GM21717 (cell line): ENCODE results near the gene FLCN.

Source experiments
- ATAC-seq: cut with Tn5 transposase; IDR thresholded peaks from one replicate; pipeline ENCODE4 v1.9.1; 2021; ENCODE audit warnings: mild to moderate bottlenecking, moderate library complexity; ENCODE audit not compliant: unreplicated experiment

Gene FLCN

DNA sequence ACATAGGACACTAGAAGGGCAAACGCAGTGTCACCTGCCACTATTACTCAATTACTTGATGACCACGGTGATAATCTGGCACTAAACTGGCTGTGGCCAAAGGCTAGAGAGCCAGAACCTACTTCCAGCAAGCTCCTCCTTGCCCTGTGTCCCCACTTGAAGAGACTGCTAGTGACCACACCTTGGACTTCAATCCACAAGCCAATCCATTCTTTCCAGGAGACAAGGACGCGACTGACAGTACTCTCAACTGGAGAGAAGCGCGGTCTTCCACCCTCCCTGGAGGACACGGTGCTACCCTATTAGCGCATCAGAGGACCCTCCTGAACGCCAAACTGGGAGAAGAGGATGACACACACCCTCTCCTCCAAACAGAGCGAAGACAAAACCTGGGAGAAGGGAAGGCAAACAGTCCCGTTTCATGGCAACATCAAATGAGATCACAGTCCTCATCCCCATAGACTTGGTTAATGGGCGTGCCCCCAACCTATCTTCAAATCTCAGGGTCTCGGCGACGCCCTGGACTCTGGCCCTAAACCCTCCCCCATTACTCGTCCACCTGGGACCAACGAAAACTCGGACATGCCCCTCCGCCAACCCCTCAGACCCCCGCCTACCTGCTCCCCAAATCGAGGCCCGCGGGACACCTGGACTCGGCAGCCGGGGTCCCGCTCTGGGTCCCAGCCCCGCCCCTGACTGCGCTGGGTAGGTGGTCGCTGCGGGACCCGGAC is 508 bp downstream of the FLCN start:
- no peak for ATAC-seq

DNA sequence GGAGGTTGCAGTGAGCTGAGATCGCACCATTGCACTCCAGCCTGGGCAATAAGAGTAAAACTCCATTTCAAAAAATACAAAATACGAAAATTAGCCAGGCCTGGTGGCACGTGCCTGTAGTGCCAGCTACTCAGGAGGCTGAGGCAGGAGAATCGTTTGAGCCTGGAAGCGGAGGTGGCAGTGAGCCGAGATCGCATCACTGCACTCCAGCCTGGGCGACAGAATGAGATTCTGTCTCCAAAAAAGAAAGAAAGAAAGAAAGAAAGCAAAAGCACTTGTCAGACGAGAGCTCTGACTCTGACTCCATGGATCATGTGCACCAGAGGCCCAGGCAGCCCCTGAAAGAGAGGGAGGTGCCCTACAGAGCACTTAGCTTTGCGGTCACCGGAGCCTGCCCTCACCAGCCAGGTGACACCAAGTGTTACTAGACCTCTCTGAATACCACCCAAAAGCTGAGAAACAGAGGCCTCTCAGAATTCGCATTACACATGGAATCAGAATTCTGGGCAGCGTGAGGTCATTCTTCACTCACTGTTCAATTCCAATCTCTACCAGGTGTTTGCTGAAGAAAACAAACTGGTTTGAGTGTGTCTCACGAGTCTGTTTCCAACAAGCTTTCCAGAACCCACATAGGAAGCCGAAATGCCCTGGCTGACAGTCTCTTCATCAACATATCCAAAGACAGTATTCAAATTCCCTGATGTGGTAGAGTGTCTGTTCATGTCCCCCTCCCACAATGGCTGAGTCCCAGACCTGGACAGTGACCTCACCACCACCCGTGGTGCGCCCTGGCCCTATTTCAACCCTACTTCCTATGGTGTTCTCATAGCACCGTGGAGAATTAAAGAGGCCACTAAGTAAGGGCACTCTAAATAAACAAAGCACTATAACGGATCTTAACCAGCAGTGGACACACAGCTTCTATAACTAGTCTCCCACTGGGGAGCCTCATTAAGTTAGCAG is 1.5 kb downstream of the FLCN start:
- no peak for ATAC-seq

DNA sequence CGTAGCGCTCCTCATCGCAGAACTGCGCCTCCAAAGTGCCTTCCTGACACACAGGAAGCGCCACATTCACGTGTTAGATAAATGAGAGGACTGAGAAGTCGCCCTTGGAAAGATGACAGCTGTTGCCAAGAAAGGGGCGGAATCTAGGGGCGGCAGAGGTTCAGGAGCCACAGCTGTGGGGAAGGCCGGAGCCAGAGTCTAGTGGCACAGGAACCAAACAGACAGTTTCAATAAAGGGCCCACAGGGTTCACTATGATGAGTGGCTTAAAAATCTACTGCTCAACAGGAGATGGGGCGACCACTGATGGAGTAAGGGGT is 4.7 kb downstream of the FLCN start:
- ATAC-seq, result no peak

DNA sequence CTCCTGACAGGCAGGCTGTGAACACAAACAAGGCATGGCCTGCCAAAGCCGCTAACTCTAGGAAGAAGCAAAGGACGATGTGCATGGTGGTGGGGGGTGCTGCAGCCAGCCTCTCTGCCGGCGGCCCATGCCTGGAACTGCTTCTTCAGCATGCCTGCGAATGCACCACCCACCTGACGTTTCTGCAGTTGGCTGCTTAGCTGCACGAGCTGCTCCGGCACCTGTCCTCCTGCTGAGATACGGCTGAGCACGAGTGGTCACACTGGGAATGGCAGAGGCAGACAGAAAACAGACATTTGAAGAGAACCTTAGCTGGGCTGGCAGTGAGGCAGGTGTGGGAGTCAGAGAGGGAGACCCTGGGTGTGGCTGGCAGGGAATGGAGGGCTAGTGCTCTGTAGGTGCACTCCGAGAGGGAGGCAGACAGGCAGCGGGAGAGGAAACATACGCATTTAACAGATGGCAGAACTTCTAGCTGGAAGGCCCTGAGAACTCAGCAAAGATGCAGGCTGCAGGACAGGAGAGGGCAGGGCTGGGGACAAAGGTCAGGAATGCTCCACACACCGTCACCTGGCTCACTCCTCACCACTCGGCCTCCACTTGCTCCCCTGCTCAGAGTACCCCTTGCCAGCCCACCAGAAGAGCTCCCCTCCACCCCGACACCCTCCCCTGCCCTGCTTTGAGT is 5.2 kb downstream of the FLCN start:
- ATAC-seq, result no peak

DNA sequence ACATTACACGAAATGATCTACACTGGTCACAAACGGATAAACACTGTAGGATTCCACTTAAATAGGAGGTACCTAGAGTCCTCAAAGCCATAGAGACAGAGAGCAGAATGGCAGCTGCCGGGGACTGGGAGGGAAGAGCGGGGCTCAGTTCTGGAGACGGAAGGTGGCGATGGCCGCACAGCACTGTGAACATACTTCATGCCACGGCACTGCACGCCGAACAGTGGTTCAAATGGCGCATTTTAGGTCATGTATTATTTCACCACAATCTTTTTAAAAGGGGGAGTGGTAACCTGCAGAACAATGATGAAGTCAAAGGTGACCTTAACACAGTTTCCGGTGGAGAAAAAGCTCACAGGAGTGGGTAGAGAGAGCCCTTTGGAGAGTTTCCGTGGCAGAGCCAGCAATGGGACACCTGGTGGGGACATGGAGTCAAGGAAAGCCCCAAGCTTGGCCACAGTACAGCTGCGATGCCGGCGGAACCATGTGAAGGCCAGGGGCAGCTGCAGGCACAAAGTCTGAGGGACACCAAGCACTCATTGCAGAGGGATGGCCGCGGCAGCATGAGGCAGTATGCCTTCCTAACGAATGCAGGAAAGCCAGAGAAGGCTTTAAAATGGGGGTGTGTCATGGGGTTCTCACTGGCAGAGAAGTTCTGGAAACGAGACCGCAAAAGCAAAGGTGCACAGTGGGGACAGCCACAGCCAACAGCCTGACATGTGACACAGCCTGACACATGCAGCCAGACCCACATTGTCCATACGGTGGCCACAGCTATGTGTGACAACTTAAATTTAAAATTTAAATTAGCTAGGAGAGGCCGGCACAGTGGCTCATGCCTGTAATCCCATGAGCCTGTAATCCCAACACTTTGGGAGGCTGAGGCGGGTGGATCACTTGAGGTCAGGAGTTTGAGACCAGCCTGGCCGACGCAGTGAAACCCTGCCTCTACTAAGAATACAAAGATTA is 7.3 kb downstream of the FLCN start:
- no peak for ATAC-seq

DNA sequence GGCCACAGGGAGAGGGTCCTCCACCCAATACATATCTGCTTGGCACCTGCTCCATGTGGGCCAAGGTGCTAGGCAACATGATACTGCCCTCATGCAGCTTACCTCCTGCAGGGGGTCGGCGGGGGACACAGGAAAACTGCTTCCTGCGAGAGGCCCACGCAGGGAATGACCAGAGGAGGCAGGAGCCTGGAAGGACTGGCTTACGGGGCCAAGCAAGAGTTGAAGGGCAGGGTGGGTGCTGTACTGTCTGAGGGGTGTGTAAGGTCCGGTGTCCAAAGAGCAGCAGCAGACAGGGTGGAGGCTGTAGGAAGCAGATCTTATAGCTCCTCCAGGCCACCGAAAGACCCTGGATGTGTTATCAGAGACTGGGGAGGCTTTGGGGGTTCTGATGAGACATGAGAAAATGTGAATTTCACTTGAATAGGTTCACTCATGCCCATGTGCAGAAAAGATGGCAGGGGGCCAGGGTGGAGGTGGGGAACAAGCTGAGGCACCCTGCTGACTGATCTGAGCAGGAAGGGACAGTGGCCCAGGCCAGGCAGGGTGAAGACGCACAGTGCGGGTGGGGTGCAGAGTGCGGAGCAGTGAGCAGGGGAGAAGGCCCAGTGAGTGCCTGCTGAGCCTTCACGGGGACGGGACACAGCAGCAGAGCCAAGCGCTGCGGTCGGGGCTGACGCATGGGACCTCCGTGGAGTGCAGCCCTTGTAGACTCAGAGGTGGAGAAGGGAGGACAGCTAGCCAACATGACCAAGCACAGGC is 8.3 kb downstream of the FLCN start:
- ATAC-seq, result no peak

DNA sequence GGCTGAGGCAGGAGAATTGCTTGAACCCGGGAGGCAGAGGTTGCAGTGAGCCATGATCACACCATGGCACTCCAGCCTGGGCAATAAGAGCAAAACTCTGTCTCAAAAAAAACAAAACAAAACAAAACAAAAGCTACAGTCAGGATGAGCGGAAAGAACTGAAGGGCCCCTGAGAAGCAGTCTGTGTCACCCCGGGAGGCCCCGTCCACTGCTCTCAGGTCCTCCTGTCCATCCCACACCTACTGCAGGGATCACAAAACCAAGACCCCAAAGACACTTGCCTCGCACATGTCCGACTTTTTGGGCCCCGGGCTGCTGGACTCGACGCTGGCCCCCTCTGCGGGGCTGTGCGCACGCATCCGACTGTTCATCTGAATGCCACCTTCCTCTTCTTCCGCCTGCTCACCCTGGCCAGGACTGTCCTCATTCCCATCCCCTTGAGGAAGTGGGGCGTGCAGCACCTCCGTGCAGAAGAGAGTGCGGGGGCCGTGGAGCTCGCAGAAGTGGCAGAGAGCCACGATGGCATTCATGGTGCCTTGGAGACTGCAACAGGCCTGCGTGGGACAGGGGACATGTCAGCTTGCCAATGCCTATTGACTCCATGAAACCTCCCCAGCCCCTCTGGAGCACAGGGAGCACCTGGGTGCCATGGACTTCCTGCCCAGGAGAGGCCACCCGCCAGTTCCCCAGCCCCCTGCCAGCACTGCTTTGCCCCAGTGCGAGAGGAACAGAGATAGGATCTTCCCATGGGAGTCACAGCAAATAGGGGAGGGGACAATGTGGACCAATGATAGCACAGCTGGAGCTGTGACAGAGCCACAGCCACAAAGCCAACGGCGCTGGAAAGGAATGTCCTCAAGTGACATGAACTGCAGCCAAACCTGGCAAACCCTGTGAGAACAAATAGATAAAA is 9.1 kb downstream of the FLCN start:
- ATAC-seq, result no peak

DNA sequence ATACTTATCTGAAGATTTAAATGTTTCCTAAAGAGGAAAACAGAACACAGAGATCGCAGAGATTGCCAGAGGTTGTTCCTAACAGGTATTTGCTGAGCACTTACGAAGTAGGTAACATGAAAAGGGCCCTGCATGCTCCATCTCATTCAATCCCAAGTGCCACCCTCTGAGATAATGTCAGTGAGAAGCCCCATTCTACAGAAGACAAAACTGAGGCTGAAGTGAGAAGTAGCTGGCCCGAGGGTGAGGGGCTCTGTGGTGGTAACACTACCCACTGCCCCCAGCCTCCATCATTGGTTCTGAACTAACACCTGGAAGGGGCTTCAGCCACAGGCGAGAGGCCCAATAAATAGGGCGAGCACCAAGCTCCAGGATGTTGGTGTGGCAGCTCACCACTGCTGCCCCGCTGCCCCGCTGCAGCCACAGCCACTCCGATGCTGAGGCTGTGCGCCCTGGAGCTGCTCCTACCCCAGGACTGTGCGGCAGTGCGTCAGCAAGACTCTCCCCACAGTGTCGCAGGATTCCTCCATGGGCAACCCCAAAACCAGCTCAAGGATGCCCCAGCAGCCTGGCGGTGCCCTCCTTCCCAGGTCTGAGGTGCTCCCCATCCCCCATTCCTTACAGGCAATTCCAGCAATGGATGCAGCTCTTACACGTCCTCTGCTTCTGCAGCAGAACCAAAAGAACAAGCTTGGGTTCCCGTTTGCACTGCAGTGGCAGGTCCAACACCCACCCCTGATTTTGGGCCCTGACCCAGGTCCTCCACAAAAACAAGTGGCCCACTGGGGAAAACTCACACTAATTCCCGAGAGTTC is 10.3 kb downstream of the FLCN start:
- ATAC-seq, result no peak

DNA sequence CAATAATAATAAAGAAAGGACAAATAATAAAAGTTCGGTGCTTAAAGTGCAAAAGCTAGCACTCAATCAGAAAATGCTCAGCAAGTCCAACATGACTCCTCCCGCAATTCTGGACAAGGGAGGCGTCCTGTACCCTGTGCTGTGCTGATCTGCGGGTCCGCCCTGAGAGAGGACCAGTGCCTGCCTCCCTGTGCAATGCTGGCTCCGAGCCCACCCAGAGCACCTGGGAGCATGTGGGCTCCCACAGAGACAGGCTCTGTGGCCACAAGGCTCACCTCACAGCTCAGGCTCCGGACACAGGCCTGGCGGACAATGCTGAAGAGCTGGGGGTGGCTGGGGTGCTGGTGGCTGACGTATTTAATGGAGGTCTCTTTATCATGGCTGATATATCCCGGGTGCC is 11.1 kb downstream of the FLCN start:
- ATAC-seq, result no peak

DNA sequence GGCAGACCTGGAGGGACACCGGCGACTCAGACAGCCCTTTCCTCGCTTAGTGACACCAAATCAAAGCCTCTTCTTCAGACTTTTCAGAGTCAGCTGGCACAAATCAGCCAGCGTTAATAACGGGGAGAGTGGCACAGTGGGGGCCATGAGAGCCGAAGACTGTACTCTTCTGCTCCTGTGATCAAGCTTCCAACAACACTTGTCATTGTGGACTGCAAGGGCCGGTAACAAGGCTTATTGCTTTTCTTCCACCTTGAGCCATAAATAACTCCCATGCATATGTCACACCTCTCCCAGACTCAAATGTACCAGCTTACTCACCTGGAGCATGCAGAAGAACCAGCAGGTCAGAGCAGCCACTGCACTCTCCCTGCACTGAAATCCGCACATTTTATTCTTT is 12.8 kb downstream of the FLCN start:
- ATAC-seq, result no peak

DNA sequence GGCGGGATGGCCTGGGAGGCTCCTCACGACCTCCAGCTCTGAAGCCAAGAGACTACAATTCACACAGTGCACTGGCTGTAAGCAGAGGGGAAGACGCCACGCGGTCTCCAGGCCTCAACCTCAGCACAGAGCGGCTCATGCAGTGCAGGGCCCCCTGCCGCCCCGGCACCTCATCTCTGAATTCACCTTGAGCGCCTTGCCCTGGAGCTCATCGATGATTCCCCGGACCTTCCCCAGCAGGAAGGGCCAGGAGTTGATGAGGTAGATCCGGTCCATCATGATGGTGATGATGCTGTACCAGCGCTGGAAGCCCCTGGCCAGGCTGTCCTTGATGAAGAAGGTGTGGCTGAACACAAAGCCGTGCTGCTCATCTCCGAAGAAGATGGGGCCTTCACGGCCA is 13.2 kb downstream of the FLCN start:
- no peak for ATAC-seq

DNA sequence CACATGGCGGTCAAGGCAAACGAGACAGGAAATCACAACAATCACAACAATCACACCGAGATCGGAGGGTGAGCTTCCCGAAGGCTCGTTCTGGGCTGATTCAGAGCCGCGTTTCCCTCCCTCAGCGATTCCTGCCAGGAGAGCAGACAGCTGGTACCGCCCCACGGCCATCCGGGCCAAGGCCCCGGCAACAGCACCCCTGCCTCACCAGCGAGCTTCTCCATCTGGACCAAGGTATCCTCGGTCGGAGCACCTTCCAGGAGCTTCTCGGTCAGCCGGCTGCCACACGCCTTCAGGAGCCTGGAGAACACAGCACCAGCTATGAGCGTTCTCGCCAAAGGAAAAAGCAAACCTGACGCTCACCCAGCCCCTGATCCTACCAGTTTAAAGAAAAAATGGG is 15.6 kb downstream of the FLCN start:
- no peak for ATAC-seq

DNA sequence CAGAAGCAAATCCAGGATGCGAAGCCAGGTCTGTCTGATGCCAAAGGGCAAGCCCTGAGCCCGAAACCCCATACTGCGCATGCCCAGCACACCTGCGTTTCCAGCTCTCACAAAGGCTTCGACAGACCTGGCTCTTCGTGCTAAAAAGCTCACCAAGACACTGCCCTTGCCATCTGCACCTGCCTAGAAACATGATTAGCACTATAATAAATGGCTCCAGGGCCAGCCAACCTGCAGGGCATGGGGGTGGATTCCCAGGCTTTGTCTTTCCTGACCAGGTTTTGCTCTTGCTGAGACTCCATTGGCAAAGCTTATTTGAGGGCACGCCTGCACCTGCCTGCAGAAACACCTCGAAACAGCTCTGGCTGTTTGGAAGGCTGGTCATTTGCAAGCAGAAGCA is 16.4 kb downstream of the FLCN start:
- no peak for ATAC-seq

DNA sequence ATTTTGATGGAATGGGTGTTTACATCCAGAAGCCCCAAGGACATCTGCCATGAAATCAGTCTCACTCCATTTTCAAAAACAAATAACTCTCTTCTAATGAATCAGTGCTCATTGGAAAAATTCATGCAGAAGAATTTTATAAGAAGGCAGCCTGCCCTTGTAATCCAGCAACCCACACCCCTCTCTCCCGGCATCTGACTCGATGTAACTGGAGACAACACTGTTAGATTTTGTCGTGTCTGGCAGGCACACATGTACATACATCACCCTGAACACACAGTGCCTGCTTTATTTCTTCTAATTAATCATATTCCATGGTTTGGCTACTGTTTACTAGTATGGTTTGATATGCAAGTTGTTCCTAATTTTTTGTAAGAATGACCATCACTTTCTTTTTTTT is 19.0 kb downstream of the FLCN start:
- no peak for ATAC-seq

DNA sequence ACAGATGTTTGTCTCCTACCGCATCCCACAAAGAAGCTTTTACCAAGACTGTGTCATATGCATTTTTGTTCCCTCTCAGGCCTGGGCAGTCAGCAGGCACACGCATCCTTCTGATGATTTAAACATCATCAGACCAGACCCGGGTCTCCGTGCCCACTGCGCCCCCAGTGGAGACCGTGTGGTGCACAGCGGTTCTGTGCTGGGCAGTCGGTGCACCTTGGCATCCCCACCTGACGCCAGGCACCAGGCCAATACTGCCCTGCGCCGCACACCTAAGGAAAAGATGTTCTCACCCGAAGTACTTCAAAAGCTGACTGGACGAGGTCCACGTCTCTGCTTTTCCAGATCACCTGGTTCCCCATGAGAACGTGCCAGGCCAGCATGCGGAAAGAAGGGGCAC is 20.2 kb downstream of the FLCN start:
- ATAC-seq, result no peak

DNA sequence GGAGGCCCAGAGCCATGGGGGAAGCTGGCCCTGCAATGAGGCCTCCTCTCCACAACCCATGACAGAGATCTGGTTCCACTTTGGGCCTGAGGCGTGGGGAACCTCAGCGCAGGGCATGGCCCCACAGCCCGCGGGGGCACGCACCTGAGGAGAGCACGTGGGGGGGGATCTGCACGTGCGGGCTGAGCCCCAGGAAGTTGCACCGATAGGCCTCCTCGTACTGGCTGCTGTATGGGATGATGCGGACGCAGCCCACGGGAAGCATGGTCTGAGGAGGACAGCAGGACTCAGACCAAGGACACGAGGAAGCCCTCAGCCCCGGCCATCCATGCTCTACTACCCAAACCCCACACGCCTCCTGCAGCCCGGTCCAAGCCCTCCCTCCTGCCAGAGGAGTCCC is 20.7 kb downstream of the FLCN start:
- ATAC-seq, result no peak

DNA sequence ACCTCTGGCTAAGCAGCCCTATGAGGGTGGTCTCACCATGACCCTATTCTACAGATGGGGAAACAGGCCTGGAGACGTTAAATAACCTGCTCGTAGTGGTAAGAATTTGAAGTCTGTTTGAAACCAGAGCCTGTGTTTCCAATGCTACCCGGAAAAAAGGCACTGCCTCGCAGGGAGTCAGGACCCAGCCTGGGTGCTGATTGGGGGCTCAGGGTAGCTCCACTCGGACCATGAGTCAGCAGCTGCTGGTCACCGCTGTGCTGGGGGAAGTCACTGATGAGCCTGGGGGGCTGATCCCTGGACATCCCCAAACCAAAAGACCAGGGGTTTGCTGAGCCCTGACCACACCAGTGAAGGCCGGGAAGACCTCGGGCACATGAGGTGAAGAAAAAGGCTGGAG is 21.4 kb downstream of the FLCN start:
- ATAC-seq, result no peak
